Measurements from ENCODE around the gene NKAIN4. TPM values are rescaled to one million over a fixed set of nuclear protein-coding genes. Genes with fewer than 3 reads are reported as not detected.

NKAIN4 gene
- total RNA-seq, 1 donor from 2014 or later: not detected

DNA sequence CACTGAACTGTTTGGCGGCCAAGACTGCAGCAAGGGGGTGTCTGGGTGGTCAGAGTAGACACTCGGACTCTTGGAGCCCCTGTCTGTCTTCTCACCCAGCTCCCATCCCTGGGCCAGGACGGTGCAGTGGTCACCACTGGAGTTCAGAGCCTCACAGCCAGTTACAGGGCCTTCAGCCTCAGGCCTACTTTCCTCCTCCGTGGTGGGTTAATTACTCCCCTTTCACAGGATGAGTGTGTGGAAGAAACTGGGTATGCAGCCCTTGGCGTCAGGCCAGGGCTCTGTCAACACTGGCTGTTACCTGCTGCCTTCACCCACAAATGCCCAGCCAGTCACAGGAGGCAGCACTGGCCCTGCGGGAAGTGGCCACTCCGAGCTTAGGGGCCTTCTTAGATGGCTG, 36.6 kb downstream of the NKAIN4 start:
- DNase-seq: no peak

DNA sequence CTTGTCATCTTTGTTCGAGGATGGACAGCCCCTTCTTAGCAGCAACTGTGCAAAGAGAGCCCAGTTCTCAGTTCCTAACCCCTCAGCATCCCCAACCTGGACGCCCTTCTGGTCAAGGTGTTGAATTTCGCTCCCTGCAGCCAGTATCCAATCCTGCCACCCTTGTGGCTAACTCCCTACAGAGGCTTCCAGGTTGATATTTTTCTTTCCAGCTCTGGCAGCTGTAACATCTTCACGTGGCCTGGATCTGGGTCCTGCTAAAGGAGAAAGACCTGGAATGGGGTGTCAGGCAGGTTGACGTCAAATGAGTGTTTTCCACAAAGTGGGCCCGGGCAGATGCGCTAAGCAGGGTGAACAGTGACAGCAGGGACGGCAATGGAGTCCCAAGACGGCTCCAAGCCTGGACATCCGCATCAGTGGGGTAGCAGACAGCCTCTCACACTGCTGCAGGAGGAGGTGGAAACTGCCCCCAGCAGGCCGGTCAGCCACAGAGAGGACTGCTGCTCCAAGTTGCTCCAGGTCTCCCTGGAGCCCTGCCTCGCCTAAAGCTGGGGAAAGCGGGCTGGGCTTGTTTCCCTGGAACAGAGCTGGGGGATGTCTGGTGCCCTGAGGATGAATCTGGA, 37.3 kb downstream of the NKAIN4 start:
- no peak for DNase-seq

DNA sequence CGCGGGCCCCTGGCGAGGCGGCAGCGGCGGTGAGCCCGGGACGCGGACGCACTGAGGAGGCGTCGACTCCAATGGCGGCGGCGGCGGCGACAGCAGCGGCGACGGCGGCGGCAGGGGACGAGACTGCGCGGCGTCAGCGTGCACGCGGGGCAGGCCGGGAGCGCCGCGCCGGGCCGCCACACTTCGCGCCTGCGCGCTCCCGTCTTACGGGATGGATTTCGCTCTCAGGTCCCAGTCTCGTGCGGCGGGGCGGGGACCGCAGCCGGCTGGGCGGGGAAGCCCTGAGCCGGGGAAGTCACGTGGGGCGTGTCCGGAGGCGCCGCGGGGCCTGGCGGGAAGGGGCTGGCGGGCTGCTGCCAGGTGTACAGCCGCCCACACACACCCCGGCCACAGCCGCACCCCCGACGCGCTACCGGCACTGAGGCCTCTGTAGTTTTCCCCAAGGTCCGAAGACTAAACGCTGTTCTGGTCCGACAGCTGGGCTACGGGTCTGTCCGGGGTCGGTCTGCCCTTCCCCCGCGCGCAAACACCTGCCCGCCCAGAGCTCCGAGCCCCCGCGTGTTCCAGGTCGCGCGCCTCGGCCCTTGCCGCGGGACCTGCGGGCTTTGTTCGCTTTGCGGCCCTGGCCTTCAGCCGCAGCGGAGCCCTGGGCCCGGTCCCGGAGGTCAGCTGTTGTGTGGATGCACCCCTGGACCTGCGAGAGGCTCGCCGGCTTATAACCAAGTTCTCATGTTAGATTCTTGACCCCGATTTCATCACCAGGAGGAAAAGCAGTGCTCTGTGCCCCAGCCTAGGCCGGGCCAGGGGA, 38.0 kb downstream of the NKAIN4 start, which contains the start of gene YTHDF1:
TSS of gene YTHDF1 (minus strand) at position 91 of the 808 bp plus-strand sequence. CDS start 239 bp downstream, outside the sequence.
- peak; percentile 96 for DNase-seq

DNA sequence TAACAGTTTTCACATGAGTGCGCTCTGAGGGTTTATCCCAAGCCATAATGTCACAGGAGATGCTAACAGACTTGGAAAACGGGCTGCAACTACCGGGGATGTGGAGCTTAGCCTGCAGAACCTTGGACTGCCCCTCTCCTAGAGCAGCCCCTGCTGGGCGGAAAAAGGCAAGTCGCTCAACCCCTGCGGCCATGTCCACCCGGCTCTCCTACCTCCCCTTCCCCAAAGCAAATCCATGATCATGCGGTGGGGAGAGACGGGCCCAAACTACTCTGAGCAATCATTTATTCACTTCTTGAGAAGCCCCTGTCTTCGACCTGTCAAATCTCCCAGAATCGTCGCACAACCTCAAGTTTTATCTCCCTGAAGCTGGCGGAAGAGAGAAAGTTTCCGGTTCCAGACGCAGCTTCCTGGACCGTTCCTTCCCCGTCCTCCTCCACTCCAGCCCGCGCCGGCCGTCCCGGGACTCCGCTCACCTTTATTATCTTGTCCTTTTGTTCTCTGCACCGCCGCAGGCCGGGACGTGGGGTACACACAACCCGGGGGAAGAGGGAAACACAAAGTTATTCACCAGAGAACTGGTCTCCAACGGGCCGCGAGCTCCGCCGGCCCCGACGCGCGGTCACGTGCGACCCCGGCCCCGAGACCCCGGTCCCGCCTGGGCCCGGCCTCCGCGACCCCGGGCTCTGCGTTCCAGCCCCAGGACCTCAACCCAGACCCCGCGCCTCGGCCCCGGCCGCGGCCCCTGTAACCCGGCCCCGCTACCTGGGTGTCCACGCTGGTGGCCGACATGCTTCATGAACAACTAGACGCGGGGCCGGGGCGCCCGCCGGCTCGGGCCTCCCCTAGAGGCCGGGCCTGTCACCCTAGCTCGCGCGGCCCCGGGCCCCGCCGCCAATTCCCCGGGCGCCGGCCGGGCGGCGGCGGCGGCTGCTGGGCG, 38.9 kb downstream of the NKAIN4 start:
- DNase-seq: peak; percentile 78

DNA sequence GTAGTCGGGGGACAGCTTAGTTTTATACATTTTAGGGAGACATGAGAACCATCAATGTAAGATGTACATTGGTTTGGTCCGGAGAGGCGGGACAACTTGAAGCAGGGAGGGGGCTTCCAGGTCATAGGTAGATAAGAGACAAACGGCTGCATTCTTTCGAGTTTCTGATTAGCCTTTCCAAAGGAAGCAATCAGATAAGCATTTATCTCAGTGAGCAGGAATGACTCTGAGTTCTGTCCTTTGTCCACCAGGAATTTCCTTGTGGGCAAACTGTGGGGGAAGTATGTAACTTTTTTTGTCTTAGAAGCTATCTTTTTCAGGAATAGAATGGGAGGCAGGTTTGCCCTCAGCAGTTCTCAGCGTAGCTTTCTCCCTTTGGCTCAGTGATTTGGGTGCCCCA, 39.7 kb downstream of the NKAIN4 start:
- DNase-seq: no peak

DNA sequence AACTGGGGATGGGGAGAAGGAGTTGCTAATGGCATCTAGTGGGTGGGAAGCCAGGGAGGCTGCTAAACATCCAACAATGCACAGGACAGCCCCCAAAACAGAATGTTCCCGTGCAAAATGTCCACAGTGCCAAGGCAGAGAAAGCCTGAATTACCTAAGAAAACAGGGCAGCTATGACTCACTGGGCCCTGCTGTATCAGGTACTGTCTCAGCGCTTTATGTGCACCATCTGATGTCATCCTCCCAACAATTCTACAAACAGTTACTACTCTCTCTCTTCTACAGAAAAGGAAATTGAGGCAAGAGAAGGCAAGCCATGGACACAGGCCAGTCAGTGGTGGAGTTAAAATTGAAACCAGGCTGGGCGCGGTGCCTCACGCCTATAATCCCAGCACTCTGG, 41.5 kb downstream of the NKAIN4 start:
- DNase-seq: no peak

DNA sequence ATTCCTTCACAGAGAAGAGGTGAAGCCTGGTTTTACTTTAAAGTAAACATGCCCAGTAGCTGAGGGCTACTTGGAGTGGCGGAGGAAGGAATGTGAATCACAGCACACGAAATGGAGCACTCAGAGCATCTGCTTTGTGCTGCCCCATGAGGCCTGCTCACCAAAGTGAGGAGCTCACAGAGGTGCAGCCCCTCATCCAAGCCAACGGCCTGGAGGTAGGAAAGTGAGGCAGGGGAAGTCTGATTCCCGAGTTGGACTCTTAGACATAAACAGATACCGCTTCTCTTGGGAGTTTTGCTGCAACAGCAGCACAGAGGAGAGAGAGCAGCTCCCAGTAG, 41.9 kb downstream of the NKAIN4 start:
- no peak for DNase-seq

DNA sequence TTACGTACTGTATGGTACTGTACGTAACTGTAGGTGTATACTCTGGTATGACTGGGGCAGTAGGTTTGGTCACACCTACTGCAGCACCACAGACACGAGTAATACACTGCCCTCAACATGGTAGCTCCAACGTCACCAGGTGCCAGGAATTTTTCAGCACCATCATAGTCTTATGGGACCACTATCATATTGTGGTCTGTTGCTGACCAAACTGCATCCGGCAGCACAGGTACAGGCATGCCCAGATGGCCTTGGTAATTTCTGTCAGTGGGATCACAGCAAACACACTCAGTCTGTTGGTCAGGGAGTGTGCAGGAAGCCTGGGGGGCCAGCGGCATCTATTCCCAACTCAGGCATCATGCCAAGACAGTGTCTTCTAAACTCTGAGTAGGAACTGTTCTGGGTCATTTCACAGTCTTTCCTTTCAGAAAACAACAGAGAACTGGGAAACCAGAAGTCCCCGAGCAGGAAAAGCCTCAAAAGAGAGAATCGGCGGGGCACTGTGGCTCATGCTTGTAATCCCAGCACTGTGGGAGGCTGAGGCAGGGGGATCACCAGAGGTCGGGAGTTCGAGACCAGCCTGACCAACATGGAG, 44.2 kb downstream of the NKAIN4 start:
- DNase-seq: no peak

DNA sequence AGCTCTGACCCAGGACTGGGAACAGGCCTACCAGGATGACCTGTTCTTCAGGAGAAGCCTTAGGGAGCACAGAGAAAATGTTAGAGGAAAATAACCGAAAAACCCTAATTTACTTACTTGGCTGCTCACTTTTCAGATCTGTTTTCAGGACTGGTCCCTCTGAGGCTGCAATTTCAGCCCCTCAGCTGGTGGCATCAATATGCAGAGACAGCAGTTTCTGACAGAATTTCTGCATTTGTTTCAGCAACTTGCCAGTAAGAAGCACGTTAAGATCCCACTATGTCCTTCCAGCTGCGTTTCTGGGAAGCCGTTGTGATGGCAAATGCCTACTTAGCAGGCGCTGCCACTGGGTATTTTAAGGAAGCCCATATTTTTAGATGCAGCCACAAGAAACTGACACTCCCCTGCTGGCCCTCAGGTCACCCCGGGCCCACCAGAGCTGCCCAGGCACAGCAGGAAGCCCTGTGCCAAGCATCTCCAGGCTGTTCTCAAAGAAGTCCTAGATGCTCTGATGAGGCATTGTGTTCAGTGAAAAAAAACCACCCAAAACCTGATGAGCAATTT, 45.8 kb downstream of the NKAIN4 start:
- no peak for DNase-seq

DNA sequence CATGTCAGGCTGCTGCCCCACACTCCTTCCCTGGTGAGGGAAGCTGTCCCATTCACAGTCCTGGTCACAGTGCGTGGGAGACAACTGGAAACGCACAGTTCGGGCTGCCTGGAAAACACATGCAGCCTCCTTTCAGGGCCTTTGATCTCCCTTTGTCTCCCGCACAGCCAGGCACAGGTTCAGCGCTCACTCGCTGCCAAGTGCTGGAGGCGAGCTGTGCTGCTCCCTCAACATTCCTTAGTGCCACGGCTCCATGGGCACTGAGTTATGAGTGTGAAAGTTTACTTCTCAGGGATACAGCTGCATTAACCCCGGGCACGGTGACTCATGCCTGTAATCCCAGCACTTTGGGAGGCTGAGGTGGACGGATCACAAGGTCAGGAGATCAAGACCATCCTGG, 47.4 kb downstream of the NKAIN4 start:
- no peak for DNase-seq

DNA sequence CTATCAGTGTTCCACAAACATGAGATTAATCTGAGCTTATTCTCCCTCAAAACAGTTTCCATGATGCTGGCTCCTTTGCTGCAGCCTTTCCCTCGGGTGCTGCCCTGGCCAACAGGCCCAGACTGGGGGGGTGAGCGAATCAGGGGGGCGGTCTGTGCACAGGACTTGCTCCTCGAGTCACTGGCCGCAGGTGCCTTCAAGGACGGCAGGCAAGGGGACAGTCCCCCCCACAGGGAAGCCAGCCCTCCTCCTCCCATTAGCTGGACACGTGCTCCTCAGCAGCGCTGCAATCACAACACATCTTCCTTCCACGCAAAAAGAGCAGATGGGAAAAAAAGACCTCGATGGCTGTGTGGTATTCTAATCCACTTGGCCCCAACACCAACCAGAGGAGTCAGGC, 48.4 kb downstream of the NKAIN4 start:
- DNase-seq: no peak

DNA sequence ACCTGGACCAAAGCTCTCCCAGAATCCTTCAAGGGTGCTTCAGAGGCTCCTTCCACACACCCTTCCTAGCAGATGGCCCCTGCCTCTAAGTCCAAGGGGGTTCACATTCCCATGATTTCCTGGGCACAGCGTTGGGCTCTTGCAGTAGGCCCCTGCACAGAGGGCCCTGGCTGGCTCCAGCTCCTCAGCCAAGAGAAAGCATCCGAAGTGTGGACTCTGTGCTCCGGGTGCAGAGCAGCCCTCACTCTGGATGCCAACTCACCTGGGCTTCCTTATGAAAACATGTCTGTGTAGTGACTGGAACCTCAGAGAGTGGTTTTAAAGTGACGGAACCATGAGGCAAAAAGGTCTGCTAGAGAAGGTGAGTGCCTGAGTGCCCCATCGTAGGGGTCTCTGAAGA, 49.9 kb downstream of the NKAIN4 start:
- DNase-seq: no peak

DNA sequence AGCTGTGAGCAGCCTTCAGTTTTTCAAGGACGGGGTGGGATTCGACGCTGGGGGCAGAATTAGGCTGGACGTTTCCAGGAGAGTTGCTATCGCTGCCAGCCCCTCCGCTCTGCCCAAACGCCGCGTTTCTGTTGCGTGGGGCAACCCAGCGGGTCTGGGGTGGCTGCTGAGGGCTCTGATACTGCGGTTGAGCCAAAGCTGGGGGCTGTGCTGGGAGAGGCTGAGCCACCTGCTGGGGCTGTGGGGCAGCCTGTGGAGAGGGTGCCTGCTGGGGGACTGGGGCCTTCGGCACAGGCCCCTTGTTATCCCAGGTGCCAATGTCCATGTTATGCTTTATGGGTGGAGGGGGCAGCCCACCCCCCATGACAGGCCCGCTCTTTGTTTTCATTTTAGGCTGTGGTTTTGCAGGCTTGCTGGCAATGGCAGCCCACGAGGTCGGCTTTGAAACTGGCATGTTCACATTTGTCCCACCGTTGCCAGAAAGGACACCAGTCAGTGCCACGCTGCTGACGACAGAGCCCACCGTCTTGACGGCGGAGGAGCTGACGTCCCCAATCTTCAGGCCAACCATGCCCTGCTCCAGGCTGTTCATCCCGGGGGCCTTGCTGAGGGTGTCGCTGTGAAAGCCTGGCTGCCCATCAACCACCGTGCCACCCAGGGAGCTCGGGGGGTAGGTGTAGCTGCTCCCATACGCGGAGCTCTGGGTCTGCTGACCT, 51.3 kb downstream of the NKAIN4 start:
- no peak for DNase-seq

DNA sequence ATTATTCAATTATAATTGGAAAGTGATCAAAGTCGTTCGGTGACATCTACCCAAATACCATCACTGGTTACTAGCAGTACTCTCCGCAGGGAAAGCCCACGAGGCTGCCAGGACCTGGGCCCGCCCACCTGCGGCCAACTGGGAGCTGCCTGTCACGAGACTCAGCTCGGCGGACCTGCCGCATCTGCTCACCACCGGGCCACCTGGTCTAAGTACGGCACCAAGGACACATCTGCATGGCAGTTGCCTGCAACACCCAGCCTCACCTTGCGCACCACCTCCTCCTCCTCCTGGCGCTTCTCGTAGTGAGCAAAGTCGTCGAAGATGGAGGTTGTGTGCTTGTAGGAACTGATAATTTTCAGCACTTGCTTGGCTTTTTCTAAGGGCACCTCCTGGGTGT, 52.2 kb downstream of the NKAIN4 start:
- no peak for DNase-seq

DNA sequence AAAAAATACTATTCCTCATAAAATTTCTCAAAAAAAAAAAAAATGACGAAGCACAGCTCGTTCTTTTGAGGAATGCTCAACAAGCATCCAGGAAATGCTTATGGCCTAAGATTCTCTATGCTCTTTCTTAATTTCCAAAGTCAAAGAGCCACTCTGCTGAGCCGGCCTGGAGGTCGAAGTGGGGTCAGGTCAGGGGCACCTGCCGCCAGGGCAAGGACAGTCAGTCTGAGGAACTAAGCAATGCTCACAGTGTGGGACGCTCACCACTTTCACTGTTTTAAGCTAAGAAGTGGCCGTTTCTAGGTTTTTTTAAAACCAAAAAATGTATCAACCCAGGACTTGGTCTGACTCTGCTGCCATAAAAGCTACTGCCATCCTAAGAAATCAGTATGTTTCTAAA, 55.7 kb downstream of the NKAIN4 start:
- no peak for DNase-seq

DNA sequence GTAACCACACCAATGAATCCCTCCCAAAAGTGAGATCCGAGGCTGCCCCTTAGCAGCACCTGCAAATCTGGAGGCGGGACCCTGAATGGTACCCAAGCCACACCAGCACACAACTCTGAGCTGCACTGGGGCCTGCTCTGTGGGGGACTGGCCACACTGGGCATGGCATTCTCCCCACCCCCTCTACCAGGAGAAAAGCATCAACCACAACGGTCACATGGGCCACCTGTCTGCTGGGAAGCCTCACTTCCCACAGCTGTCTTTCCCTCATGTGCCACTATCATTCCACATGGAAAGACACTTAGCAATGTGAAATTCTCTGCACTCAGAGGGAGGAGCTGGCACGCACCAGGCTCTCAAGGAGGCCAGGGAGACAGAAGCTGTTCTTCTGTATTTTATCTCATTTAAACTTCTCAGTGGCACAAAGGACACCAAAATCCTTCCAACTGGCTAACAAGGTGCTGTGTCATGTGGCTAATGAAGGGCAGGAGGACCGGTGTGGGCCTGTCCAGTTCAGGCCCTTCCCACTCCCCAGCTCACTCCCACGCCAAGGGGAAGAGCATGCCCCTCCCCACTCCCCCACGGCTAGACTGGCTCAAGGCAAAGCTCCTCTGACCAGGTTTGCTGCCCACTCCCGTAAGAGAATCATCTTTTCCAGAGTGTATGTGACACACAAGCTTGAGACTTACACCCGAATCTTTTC, 57.3 kb downstream of the NKAIN4 start:
- no peak for DNase-seq

DNA sequence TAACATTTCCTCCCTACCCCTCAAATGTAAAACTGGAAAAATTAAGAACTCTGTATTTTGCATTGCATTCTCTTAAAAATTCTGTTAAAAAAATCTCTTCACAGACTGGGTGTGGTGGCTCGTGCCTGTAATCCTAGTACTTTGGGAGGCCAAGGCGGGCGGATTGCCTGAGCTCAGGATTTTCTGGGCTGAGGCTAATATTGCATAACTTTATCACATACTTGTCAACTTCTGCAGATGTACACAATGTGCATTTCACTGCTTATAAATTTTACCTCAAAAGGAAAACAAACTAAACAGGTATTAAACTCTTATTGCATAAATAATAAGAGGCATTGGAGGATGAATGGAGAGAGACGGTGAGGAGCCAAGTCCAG, 59.5 kb downstream of the NKAIN4 start:
- DNase-seq: no peak

DNA sequence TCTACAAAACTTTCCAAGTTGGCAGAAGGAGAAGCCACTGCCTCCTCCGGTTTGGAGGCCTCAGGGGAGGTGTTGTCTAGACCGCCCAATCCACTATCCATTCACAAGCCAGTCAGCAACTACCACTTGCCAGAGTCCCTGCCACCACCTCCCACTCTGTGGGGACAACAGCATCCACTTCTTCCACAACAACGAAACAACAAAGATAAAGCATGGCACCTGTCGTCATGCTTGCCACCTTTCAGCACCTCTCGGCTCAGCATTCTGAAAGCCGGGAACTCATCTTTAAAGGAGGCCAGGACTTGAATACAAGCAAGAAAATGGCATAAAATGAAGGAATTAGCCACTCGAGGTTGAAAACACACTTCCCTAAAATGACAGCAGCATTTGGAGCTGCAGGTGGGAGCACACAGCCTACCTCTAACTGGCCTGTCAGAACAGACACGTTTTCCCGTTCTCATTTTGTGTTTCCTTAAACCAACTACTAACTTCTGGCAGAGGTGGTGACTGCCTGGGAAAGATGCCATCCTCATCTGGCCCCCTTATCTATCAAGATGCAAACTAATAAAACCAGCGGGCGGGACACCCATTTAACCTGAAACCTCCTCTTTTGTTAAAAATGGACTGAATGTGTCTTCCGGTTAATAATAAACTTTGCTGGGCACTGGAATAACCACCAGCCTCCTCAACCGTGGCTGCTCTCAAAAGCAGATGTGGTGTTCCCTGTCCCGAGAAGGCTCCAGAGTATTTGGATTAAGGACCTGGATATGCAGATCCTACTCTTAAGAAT, 60.1 kb downstream of the NKAIN4 start:
- DNase-seq: no peak

DNA sequence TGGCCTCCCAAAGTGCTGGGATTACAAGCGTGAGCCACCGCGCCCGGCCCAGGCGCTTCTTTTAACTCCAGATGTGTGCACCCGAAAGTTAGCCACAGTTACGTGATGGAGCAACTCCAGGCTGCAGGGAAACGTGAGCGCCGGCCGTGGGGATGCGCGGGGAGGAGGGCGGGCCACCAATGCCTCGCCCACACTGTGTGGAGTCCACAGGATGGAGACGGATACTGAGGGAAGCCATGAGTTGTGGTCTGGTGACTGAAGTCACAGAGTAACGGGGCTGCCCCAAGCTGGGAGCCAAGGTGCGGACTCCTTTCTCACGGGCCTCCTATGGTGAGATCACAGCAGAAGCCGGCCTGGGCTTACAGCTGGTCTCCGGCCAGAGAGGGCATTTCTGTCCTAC, 61.5 kb downstream of the NKAIN4 start:
- no peak for DNase-seq

DNA sequence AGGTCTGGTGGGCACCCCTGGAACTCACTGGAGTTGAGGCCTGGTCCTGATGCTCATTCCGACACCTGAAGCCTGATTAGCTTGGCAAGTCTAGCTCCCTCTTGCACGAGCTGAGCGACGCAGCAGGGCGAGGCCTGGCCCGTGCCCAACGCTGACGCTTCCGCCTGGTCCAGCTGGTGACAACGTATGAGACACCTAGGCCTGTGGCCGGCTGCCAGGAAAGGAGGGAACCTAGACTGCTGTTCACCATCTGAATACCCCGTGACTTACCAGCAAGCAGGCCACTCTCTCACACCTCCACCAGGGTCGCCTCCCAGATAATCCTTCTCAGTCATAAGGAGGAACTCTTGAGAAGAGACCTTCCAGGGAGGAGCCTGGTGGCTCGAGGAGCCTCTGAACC, 62.9 kb downstream of the NKAIN4 start:
- peak; percentile 20 for DNase-seq

Data from dermis blood vessel endothelial cell (primary cell).